ENCODE data around the gene ZNF469. TPM values are rescaled to one million over a fixed set of nuclear protein-coding genes. Genes with fewer than 3 reads are reported as not detected.
A peak's percentile ranks its signal among the peaks of the same experiment; 100 is the strongest.

ZNF469 gene
- polyA plus RNA-seq, 3 donors, result 0.02 to 0.16 (median 0.10) TPM

DNA sequence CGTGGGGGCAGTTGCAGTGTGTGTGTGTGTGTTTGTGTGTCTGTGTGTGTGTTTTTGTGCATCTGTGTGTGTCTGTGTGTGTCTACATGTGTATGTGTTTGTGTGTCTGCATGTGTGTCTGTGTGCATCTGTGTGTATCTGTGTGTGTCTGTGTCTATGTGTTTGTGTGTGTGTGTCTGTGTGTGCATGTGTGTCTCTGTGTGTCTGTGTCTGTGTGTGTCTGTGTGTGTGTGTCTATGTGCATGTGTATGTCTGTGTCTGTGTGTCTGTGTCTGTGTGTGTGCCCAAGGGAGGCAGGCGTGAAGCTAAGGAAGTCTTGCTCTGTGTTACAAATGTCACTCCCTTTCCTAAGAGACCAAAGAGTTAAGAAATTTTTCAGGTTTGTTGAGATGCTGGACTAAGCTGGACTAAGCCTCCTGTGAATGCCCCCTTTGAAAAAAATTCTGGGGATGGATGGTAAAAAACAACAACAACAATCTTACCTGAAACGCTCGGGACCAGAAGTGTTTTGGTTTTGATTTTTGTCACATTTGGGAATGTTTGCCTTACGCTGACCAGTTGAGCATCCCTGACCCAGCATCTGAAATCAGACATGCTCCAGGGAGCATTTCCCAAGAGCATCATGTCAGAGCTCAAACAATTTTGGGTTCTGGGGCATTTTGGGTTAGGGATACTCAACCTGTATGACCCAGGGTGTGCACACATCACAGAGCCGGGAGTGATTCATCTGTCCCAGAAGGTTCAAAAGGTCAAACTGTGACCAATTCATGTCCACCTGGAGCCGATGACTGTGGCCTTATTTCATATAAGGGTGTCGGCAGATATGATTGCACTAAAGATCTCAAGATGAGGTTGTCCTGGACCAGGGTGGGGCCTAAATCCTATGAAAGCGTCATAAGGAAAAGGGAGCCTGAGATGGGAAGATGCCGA, 48.6 kb upstream of the ZNF469 start:
- peaks cover 4 to 16% (median 8%) of the 10 kb centered on the region in 7 donors for H3K9me3 Mint-ChIP-seq
- H3K27me3 Mint-ChIP-seq (ENCODE audit: low read depth in 3 of 3), result peaks cover 1 to 4% (median 2%) of the 10 kb centered on the region in 3 donors
- DNase-seq, result no peak
- peaks cover 11% of the 10 kb centered on the region for H3K4me1 Mint-ChIP-seq
- Histone ChIP-seq H3K79me2 (ENCODE audit: insufficient read depth, low read length) (no peaks in the 10 kb centered on the region), H3K9me3 (replicated peaks in 1 of 2; ENCODE audit: control insufficient read depth in 1 of 2, insufficient read depth in 1 of 2, low read length in 2 of 2) (peaks cover 0 to 10% of the 10 kb centered on the region in 2 donors), H3K9ac (ENCODE audit: insufficient read depth, low read length, poor library complexity, severe bottlenecking) (no peak overlapping the region), H3K36me3 (replicated peaks in 1 of 2; ENCODE audit: control insufficient read depth in 1 of 2, insufficient read depth in 2 of 2, low read length in 2 of 2) (no peaks in the 10 kb centered on the region), H3K4me3 (replicated peaks in 1 of 3; ENCODE audit: low read depth in 2 of 3, low read length in 3 of 3) (peak overlapping the region in 1 of 3 experiments; percentile 59), H3K4me2 (replicated peaks; ENCODE audit: extremely low read depth, low read length, poor library complexity, severe bottlenecking) (peak overlapping the region; percentile 67), H2AFZ (ENCODE audit: insufficient read depth, low read depth, low read length, poor library complexity, severe bottlenecking) (no peak overlapping the region), H4K20me1 (ENCODE audit: insufficient read depth, low read length) (no peaks in the 10 kb centered on the region), H3K4me1 (ENCODE audit: control insufficient read depth in 1 of 2, insufficient read depth in 2 of 2, low read length in 2 of 2) (peaks cover 9 to 16% of the 10 kb centered on the region in 2 donors), H3K27me3 (ENCODE audit: control insufficient read depth in 2 of 2, insufficient read depth in 2 of 2, low read length in 2 of 2) (no peaks in the 10 kb centered on the region), H3K27ac (ENCODE audit: low read depth in 1 of 2, low read length in 2 of 2) (no peak overlapping the region)
- H3K36me3 Mint-ChIP-seq, result no peaks in the 10 kb centered on the region
- intact Hi-C loops (cut with micrococcal nuclease), result loop anchor here in 1 of 2 donors (5.0 kb wide), 1 partner anchor 118 kb away; the partner anchor contains the start of gene ZFPM1
- H3K4me3 Mint-ChIP-seq, result peak overlapping the region in 1 of 2 donors; percentile 71
- H3K27ac Mint-ChIP-seq, result peak overlapping the region in 4 of 7 donors; percentile 0 to 74 (median 40)
- WGBS (ENCODE audit: insufficient coverage), result 86% methylated on average over 8 of the region's 10 CpGs
- TF ChIP-seq, protein P1, sequence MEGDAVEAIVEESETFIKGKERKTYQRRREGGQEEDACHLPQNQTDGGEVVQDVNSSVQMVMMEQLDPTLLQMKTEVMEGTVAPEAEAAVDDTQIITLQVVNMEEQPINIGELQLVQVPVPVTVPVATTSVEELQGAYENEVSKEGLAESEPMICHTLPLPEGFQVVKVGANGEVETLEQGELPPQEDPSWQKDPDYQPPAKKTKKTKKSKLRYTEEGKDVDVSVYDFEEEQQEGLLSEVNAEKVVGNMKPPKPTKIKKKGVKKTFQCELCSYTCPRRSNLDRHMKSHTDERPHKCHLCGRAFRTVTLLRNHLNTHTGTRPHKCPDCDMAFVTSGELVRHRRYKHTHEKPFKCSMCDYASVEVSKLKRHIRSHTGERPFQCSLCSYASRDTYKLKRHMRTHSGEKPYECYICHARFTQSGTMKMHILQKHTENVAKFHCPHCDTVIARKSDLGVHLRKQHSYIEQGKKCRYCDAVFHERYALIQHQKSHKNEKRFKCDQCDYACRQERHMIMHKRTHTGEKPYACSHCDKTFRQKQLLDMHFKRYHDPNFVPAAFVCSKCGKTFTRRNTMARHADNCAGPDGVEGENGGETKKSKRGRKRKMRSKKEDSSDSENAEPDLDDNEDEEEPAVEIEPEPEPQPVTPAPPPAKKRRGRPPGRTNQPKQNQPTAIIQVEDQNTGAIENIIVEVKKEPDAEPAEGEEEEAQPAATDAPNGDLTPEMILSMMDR (IDR thresholded peaks at IDR 0.05), result no peak

- intact Hi-C loops (cut with micrococcal nuclease), result loop anchor here in 1 of 2 donors (5.0 kb wide), 1 partner anchor 117 kb away; the partner anchor contains the start of gene ZFPM1
- Histone ChIP-seq H3K27me3 (ENCODE audit: control insufficient read depth in 2 of 2, insufficient read depth in 2 of 2, low read length in 2 of 2) (no peaks in the 10 kb centered on the region), H3K27ac (ENCODE audit: low read depth in 1 of 2, low read length in 2 of 2) (no peak overlapping the region), H3K9ac (ENCODE audit: insufficient read depth, low read length, poor library complexity, severe bottlenecking) (no peak overlapping the region), H3K4me2 (replicated peaks; ENCODE audit: extremely low read depth, low read length, poor library complexity, severe bottlenecking) (no peak overlapping the region), H3K36me3 (replicated peaks in 1 of 2; ENCODE audit: control insufficient read depth in 1 of 2, insufficient read depth in 2 of 2, low read length in 2 of 2) (no peaks in the 10 kb centered on the region), H3K9me3 (replicated peaks in 1 of 2; ENCODE audit: control insufficient read depth in 1 of 2, insufficient read depth in 1 of 2, low read length in 2 of 2) (peaks cover 0 to 10% of the 10 kb centered on the region in 2 donors), H3K79me2 (ENCODE audit: insufficient read depth, low read length) (no peaks in the 10 kb centered on the region), H4K20me1 (ENCODE audit: insufficient read depth, low read length) (no peaks in the 10 kb centered on the region), H2AFZ (ENCODE audit: insufficient read depth, low read depth, low read length, poor library complexity, severe bottlenecking) (no peak overlapping the region), H3K4me3 (replicated peaks in 1 of 3; ENCODE audit: low read depth in 2 of 3, low read length in 3 of 3) (no peak overlapping the region), H3K4me1 (ENCODE audit: control insufficient read depth in 1 of 2, insufficient read depth in 2 of 2, low read length in 2 of 2) (peaks cover 9 to 16% of the 10 kb centered on the region in 2 donors)
- Mint-ChIP-seq H3K4me3 (no peak overlapping the region), H3K36me3 (no peaks in the 10 kb centered on the region), H3K4me1 (peaks cover 11% of the 10 kb centered on the region), H3K27me3 (ENCODE audit: low read depth in 3 of 3) (peaks cover 1 to 4% (median 3%) of the 10 kb centered on the region in 3 donors), H3K9me3 (peaks cover 4 to 16% (median 8%) of the 10 kb centered on the region in 7 donors), H3K27ac (peak overlapping the region in 1 of 7 donors; percentile 23)
- 99% methylated on average over 22 of the region's 29 CpGs for WGBS (ENCODE audit: insufficient coverage)
- DNase-seq, result no peak
- TF ChIP-seq, protein P1 (IDR thresholded peaks at IDR 0.05), result no peak
These were observed 47.7 kb upstream of the ZNF469 start for GRCh38 chr16:88334778-88335720.

Data from CD14-positive monocyte (primary cell).